WTC11 (cell line): ENCODE data around the gene ZFAND3. TPM values are rescaled to one million over a fixed set of nuclear protein-coding genes. Genes with fewer than 3 reads are reported as not detected.

Experiments
- ATAC-seq: fragments of 200-7000 bp; cut with Tn5 transposase; 2 replicates; pipeline ENCODE4 v1.10.0; 2021; ENCODE audit warnings: mild to moderate bottlenecking, moderate library complexity
- CTCF ChIA-PET: fragments of 300-600 bp; sonication (Branson Sonifier 250); formaldehyde crosslinking; loops from one replicate; lab custom pipeline; 2021; ENCODE audit warnings: antibody characterized with exemption; lab: Charles Lee
- POLR2A ChIA-PET: fragments of 350-600 bp; sonication (Branson Sonifier 250); formaldehyde crosslinking; loops from one replicate; lab custom pipeline; 2021; ENCODE audit warnings: antibody characterized with exemption; lab: Charles Lee
- DNase-seq: peaks from one replicate; pipeline ENCODE4 v3.0.0; 2021; ENCODE audit warnings: low spot score
- H3K27ac Mint-ChIP-seq: 2 replicates; pipeline ENCODE4 v1.8.0; 2021; ENCODE audit warnings: mixed read lengths
- H3K27me3 Mint-ChIP-seq: 2 replicates; pipeline ENCODE4 v1.8.0; 2021; ENCODE audit warnings: low read depth, mild to moderate bottlenecking, moderate library complexity, mixed read lengths
- H3K36me3 Mint-ChIP-seq: 2 replicates; pipeline ENCODE4 v1.8.0; 2021; ENCODE audit warnings: mixed read lengths
- H3K4me1 Mint-ChIP-seq: 2 replicates; pipeline ENCODE4 v1.8.0; 2022; ENCODE audit warnings: mixed read lengths
- H3K4me3 Mint-ChIP-seq: 2 replicates; pipeline ENCODE4 v1.8.0; 2021; ENCODE audit warnings: mild to moderate bottlenecking, moderate library complexity, mixed read lengths
- H3K9me3 Mint-ChIP-seq: 2 replicates; pipeline ENCODE4 v1.8.0; 2021; ENCODE audit warnings: mixed read lengths
- EMX1 ChIP-seq: fragments of 250-450 bp; sonication (Bioruptor Pico); IDR thresholded peaks from 2 replicates; pipeline ENCODE4 v1.8.0; 2021; ENCODE audit warnings: mild to moderate bottlenecking
- IRF2 ChIP-seq: sonication (generic); formaldehyde crosslinking; IDR thresholded peaks from 2 replicates; pipeline ENCODE4 v1.8.0; 2022; ENCODE audit warnings: low read depth, missing genetic modification reagents, borderline replicate concordance
- JAZF1 ChIP-seq: fragments of 250-450 bp; sonication (Bioruptor Pico); IDR thresholded peaks from 2 replicates; pipeline ENCODE4 v1.9.0; 2021; ENCODE audit warnings: moderate library complexity, mild to moderate bottlenecking, inconsistent platforms
- JUN ChIP-seq: sonication (generic); formaldehyde crosslinking; IDR thresholded peaks from 2 replicates; pipeline ENCODE4 v1.8.0; 2023; ENCODE audit warnings: mild to moderate bottlenecking, missing genetic modification reagents
- MXD4 ChIP-seq: fragments of 250-450 bp; sonication (Bioruptor Pico); IDR thresholded peaks from 2 replicates; pipeline ENCODE4 v1.8.0; 2021; ENCODE audit warnings: mild to moderate bottlenecking, moderate library complexity, borderline replicate concordance
- NR1H2 ChIP-seq: sonication (generic); formaldehyde crosslinking; IDR thresholded peaks from 2 replicates; pipeline ENCODE4 v1.9.0; 2021; ENCODE audit warnings: mild to moderate bottlenecking, moderate library complexity, missing genetic modification reagents
- NR2C2 ChIP-seq: sonication (generic); formaldehyde crosslinking; IDR thresholded peaks from 2 replicates; pipeline ENCODE4 v1.8.0; 2022; ENCODE audit warnings: mild to moderate bottlenecking, missing genetic modification reagents
- NR3C1 ChIP-seq: sonication (generic); formaldehyde crosslinking; conservative IDR thresholded peaks from 2 replicates; pipeline ENCODE4 v1.8.1; 2023; ENCODE audit warnings: low read depth, mild to moderate bottlenecking, missing genetic modification reagents
- OVOL2 ChIP-seq: fragments of 250-450 bp; sonication (Bioruptor Pico); IDR thresholded peaks from 2 replicates; pipeline ENCODE4 v1.9.0; 2021; ENCODE audit warnings: mild to moderate bottlenecking, borderline replicate concordance
- SMAD4 ChIP-seq: sonication (generic); formaldehyde crosslinking; IDR thresholded peaks from 2 replicates; pipeline ENCODE4 v1.8.0; 2022; ENCODE audit warnings: mild to moderate bottlenecking, missing genetic modification reagents
- SP1 ChIP-seq: sonication (generic); formaldehyde crosslinking; conservative IDR thresholded peaks from 2 replicates; pipeline ENCODE4 v1.8.1; 2022; ENCODE audit warnings: missing genetic modification reagents
- ZNF232 ChIP-seq: sonication (generic); formaldehyde crosslinking; IDR thresholded peaks from 2 replicates; pipeline ENCODE4 v1.8.0; 2022; ENCODE audit warnings: mild to moderate bottlenecking, missing genetic modification reagents
- total RNA-seq: library from RNA; stranded (reverse); gene quantifications from 3 replicates; pipeline ENCODE4 v1.2.3, GENCODE V29; 2021
- TF ChIP-seq, protein P1 (sequence below): fragments of 250-450 bp; sonication (Bioruptor Pico); IDR thresholded peaks from 2 replicates; pipeline ENCODE4 v1.9.0; 2021; ENCODE audit warnings: moderate library complexity, mild to moderate bottlenecking, inconsistent platforms, borderline replicate concordance
- TF ChIP-seq, protein P2 (sequence below): fragments of 250-450 bp; sonication (Bioruptor Pico); conservative IDR thresholded peaks from 2 replicates; pipeline ENCODE4 v1.9.0; 2021; ENCODE audit warnings: mild to moderate bottlenecking
- TF ChIP-seq, protein P3 (sequence below): fragments of 250-450 bp; sonication (Bioruptor Pico); IDR thresholded peaks from 2 replicates; pipeline ENCODE4 v1.8.0; 2021; ENCODE audit warnings: mild to moderate bottlenecking
- TF ChIP-seq, protein P4 (sequence below): sonication (generic); formaldehyde crosslinking; IDR thresholded peaks from 2 replicates; pipeline ENCODE4 v1.8.0; 2022; ENCODE audit warnings: mild to moderate bottlenecking, missing genetic modification reagents
- TF ChIP-seq, protein P5 (sequence below): sonication (generic); formaldehyde crosslinking; IDR thresholded peaks from 2 replicates; pipeline ENCODE4 v1.8.1; 2022; ENCODE audit warnings: mild to moderate bottlenecking, moderate library complexity, missing genetic modification reagents
- TF ChIP-seq, protein P6 (sequence below): sonication (generic); formaldehyde crosslinking; IDR thresholded peaks from 2 replicates; pipeline ENCODE4 v1.8.0; 2023; ENCODE audit warnings: missing genetic modification reagents, mild to moderate bottlenecking, borderline replicate concordance
- TF ChIP-seq, protein P7 (sequence below): fragments of 250-450 bp; sonication (Bioruptor Pico); IDR thresholded peaks from 2 replicates; pipeline ENCODE4 v2.1.2; 2022; ENCODE audit warnings: mild to moderate bottlenecking, moderate library complexity

The ZFAND3 gene
- total RNA-seq, 1 experiment from 2014 or later: 50.3 TPM

DNA sequence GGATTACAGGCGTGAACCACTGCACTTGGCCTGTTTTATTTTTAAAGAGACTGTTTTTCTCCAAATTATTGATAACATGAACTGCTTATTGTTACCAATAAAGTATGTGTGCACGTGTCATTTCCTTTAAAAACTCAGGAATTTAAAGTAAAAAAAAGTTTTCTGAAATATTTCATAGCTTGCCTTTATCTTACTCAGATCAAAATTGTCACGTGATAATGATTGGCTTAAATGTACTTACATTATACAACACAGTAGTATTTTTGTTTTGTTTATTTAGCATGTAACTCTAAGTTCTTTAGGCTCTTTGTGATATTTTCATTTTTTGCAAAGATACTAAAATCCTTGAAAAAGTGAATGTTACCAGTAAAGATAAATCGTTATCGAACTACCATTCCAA is 174.1 kb downstream of the ZFAND3 start:
- no peaks in the 10 kb centered on the region for H3K36me3 Mint-ChIP-seq
- ATAC-seq (no peak), DNase-seq (no peak)
- peaks cover 27% of the 10 kb centered on the region for H3K4me1 Mint-ChIP-seq
- CTCF ChIA-PET: no interaction called here
- no peaks in the 10 kb centered on the region for H3K27me3 Mint-ChIP-seq
- H3K9me3 Mint-ChIP-seq: no peaks in the 10 kb centered on the region
- no peak overlapping the region for H3K4me3 Mint-ChIP-seq
- POLR2A ChIA-PET: no interaction called here
- H3K27ac Mint-ChIP-seq: no peak overlapping the region
- no peak for TF ChIP-seq SMAD4
- TF ChIP-seq NR3C1 (CRISPR knock-in tag): no peak
- TF ChIP-seq NR2C2 (CRISPR knock-in tag): no peak
- TF ChIP-seq, protein P1, sequence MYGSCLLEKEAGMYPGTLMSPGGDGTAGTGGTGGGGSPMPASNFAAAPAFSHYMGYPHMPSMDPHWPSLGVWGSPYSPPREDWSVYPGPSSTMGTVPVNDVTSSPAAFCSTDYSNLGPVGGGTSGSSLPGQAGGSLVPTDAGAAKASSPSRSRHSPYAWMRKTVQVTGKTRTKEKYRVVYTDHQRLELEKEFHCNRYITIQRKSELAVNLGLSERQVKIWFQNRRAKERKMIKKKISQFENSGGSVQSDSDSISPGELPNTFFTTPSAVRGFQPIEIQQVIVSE: no peak
- TF ChIP-seq IRF2 (CRISPR knock-in tag): no peak
- no peak for TF ChIP-seq JUN (CRISPR knock-in tag)
- TF ChIP-seq, protein P2, sequence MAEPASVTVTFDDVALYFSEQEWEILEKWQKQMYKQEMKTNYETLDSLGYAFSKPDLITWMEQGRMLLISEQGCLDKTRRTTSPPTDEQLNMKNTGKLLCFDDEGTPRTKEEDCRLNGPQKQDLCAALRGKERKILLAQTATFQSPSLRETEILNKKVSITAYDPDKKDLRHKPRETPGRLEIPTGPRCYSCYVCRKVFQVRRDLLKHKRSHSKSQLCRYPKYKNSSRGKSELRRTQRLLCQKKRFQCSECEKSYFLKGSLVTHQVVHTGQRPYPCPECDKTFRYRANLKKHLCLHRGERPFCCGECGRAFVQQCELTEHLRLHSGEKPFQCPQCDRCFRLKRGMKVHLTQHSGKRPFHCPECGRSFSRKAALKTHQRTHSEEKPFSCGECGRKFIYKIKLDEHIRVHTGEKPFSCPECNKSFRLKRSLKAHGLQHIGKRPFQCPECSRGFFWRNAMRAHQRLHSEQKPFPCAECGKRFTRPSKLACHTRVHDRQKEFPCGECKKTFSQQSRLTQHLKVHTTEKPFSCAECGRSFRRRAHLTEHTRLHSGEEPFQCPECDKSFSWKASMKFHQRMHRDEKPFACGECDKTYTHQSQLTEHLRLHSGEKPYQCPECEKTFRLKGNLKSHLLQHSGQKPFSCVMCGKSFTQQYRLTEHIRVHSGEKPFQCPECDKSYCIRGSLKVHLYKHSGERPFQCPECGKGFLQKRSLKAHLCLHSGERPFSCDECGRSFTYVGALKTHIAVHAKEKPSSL (CRISPR knock-in tag): no peak
- no peak for TF ChIP-seq MXD4 (CRISPR knock-in tag)
- no peak for TF ChIP-seq NR1H2 (CRISPR knock-in tag)
- TF ChIP-seq, protein P3, sequence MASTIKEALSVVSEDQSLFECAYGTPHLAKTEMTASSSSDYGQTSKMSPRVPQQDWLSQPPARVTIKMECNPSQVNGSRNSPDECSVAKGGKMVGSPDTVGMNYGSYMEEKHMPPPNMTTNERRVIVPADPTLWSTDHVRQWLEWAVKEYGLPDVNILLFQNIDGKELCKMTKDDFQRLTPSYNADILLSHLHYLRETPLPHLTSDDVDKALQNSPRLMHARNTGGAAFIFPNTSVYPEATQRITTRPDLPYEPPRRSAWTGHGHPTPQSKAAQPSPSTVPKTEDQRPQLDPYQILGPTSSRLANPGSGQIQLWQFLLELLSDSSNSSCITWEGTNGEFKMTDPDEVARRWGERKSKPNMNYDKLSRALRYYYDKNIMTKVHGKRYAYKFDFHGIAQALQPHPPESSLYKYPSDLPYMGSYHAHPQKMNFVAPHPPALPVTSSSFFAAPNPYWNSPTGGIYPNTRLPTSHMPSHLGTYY (CRISPR knock-in tag): no peak
- TF ChIP-seq, protein P4, sequence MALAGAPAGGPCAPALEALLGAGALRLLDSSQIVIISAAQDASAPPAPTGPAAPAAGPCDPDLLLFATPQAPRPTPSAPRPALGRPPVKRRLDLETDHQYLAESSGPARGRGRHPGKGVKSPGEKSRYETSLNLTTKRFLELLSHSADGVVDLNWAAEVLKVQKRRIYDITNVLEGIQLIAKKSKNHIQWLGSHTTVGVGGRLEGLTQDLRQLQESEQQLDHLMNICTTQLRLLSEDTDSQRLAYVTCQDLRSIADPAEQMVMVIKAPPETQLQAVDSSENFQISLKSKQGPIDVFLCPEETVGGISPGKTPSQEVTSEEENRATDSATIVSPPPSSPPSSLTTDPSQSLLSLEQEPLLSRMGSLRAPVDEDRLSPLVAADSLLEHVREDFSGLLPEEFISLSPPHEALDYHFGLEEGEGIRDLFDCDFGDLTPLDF: no peak
- TF ChIP-seq, protein P5, sequence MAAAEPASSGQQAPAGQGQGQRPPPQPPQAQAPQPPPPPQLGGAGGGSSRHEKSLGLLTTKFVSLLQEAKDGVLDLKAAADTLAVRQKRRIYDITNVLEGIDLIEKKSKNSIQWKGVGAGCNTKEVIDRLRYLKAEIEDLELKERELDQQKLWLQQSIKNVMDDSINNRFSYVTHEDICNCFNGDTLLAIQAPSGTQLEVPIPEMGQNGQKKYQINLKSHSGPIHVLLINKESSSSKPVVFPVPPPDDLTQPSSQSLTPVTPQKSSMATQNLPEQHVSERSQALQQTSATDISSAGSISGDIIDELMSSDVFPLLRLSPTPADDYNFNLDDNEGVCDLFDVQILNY (CRISPR knock-in tag): no peak
- TF ChIP-seq ZNF232: no peak

DNA sequence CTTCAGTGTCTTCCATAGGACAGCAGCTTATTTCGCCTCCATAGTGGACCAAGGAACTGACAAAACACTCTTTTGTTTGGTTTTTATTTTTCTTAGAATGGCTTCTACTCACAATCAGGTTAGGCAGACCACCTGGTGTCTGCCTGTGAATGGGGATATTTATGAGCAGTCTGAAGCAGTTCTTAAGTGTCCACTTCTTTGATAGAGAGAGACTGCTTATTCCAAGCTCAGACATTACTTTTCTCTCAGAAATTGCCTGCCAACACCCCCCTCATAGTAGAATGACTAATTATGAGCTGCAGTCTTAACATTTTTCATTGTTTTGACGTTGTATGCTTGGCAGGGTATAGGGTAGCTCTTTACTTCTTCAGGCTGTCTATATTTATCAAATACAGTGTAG is 174.7 kb downstream of the ZFAND3 start:
- H3K36me3 Mint-ChIP-seq: no peaks in the 10 kb centered on the region
- POLR2A ChIA-PET: no interaction called here
- ATAC-seq (no peak), DNase-seq (no peak)
- peaks cover 27% of the 10 kb centered on the region for H3K4me1 Mint-ChIP-seq
- H3K9me3 Mint-ChIP-seq: no peaks in the 10 kb centered on the region
- H3K4me3 Mint-ChIP-seq: no peak overlapping the region
- no peak overlapping the region for H3K27ac Mint-ChIP-seq
- TF ChIP-seq JAZF1 (CRISPR knock-in tag): no peak
- TF ChIP-seq, protein P6, sequence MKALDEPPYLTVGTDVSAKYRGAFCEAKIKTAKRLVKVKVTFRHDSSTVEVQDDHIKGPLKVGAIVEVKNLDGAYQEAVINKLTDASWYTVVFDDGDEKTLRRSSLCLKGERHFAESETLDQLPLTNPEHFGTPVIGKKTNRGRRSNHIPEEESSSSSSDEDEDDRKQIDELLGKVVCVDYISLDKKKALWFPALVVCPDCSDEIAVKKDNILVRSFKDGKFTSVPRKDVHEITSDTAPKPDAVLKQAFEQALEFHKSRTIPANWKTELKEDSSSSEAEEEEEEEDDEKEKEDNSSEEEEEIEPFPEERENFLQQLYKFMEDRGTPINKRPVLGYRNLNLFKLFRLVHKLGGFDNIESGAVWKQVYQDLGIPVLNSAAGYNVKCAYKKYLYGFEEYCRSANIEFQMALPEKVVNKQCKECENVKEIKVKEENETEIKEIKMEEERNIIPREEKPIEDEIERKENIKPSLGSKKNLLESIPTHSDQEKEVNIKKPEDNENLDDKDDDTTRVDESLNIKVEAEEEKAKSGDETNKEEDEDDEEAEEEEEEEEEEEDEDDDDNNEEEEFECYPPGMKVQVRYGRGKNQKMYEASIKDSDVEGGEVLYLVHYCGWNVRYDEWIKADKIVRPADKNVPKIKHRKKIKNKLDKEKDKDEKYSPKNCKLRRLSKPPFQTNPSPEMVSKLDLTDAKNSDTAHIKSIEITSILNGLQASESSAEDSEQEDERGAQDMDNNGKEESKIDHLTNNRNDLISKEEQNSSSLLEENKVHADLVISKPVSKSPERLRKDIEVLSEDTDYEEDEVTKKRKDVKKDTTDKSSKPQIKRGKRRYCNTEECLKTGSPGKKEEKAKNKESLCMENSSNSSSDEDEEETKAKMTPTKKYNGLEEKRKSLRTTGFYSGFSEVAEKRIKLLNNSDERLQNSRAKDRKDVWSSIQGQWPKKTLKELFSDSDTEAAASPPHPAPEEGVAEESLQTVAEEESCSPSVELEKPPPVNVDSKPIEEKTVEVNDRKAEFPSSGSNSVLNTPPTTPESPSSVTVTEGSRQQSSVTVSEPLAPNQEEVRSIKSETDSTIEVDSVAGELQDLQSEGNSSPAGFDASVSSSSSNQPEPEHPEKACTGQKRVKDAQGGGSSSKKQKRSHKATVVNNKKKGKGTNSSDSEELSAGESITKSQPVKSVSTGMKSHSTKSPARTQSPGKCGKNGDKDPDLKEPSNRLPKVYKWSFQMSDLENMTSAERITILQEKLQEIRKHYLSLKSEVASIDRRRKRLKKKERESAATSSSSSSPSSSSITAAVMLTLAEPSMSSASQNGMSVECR (CRISPR knock-in tag): no peak
- TF ChIP-seq, protein P7, sequence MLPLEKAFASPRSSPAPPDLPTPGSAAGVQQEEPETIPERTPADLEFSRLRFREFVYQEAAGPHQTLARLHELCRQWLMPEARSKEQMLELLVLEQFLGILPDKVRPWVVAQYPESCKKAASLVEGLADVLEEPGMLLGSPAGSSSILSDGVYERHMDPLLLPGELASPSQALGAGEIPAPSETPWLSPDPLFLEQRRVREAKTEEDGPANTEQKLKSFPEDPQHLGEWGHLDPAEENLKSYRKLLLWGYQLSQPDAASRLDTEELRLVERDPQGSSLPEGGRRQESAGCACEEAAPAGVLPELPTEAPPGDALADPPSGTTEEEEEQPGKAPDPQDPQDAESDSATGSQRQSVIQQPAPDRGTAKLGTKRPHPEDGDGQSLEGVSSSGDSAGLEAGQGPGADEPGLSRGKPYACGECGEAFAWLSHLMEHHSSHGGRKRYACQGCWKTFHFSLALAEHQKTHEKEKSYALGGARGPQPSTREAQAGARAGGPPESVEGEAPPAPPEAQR (CRISPR knock-in tag): no peak
- TF ChIP-seq SP1 (CRISPR knock-in tag): no peak
- TF ChIP-seq EMX1 (CRISPR knock-in tag): no peak
- no peak for TF ChIP-seq OVOL2 (CRISPR knock-in tag)
- no peaks in the 10 kb centered on the region for H3K27me3 Mint-ChIP-seq
- CTCF ChIA-PET: interaction anchor here (0.9 kb wide), 1 partner anchor 9 kb away, joined by 3 read pairs; no protein-coding TSS in a partner anchor
